Prostate gland (tissue), 2 donors: ENCODE measurements around the gene TMEM266. TPM values are rescaled to one million over a fixed set of nuclear protein-coding genes. Genes with fewer than 3 reads are reported as not detected.

Source experiments
- DNase-seq: peaks from one replicate; pipeline ENCODE4 v3.0.0-alpha.2; 2019; ENCODE audit warnings: low spot score
- H3K27ac ChIP-seq, 2 donors: fragments of 200-600 bp; sonication (generic); 2 replicates each; pipeline ENCODE4 v1.5.1; 2017 to 2019
- H3K27me3 ChIP-seq: fragments of 200-600 bp; sonication (generic); replicated peaks from 2 replicates; pipeline ENCODE4 v1.5.1; 2019; ENCODE audit not compliant: insufficient read depth
- H3K36me3 ChIP-seq, 2 donors: fragments of 200-600 bp; sonication (generic); 1 replicate in 1 of 2; 2 replicates in 1 of 2; pipeline versions ENCODE4 v1.5.1 to v1.8.1; 2017 to 2019
- H3K4me1 ChIP-seq: fragments of 200-600 bp; sonication (generic); replicated peaks from 2 replicates; pipeline ENCODE4 v1.5.1; 2019
- H3K4me3 ChIP-seq, 2 donors: fragments of 200-600 bp; sonication (generic); 2 replicates each; pipeline ENCODE4 v1.5.1; 2017 to 2019
- H3K9me3 ChIP-seq: fragments of 200-600 bp; sonication (generic); 2 replicates; pipeline ENCODE4 v1.5.1; 2017
- CTCF ChIP-seq, 4 experiments: fragments of 200-600 bp in 2 of 4; fragments of 450-650 bp in 2 of 4; sonication (generic) in 2 of 4; IDR thresholded peaks; 1 replicate in 3 of 4; 2 replicates in 1 of 4; pipeline ENCODE4 v1.5.1; 2016 to 2019; ENCODE audit warnings: antibody characterized with exemption in 4 of 4, mild to moderate bottlenecking in 2 of 4, moderate library complexity in 2 of 4
- POLR2A ChIP-seq: fragments of 450-650 bp; IDR thresholded peaks from one replicate; pipeline ENCODE4 v1.6.1; 2016; ENCODE audit warnings: antibody characterized with exemption, mild to moderate bottlenecking
- POLR2AphosphoS5 ChIP-seq: sonication (generic); formaldehyde crosslinking; IDR thresholded peaks from one replicate; pipeline ENCODE4 v1.6.1; 2017; ENCODE audit warnings: antibody characterized with exemption
- WGBS: methylation state at CpG from one replicate; pipeline ENCODE4 v1.1.5; 2018; 5-methylcytosine and 5-hydroxymethylcytosine counted together
- intact Hi-C: fragments of 100-400 bp; cut with DNase I; formaldehyde crosslinking; loops from one replicate; pipeline ENCODE4 v1.14.2; 2022
- total RNA-seq, 2 donors: library from RNA; depleted of rRNA; stranded (reverse); fragments of >200 nt; gene quantifications; one replicate each; pipeline ENCODE4 v1.1.0, GENCODE V29; 2016

Gene TMEM266
- total RNA-seq, 2 donors from 2014 or later: 5.9 to 6.0 TPM

- no peak overlapping the region for H3K27ac ChIP-seq
- no peaks in the 10 kb centered on the region for H3K27me3 ChIP-seq
- H3K4me1 ChIP-seq: no peaks in the 10 kb centered on the region
- intact Hi-C loops: no loop called here
- H3K36me3 ChIP-seq: no peaks in the 10 kb centered on the region
- no peak overlapping the region for H3K4me3 ChIP-seq
- WGBS: 86% methylated on average over 5 of the region's 5 CpGs
- no peaks in the 10 kb centered on the region for H3K9me3 ChIP-seq
- DNase-seq: no peak
- TF ChIP-seq CTCF (IDR thresholded peaks at IDR 0.05) (no peak), POLR2AphosphoS5 (no peak), POLR2A (no peak)
These were observed 1.9 kb downstream of the TMEM266 start for GRCh38 chr15:76061700-76062099.

GRCh38 chr15:76062286-76062685 lies 2.5 kb downstream of the TMEM266 start:
- Histone ChIP-seq H3K4me3 (no peak overlapping the region), H3K9me3 (no peaks in the 10 kb centered on the region), H3K36me3 (no peaks in the 10 kb centered on the region), H3K27me3 (no peaks in the 10 kb centered on the region), H3K4me1 (no peaks in the 10 kb centered on the region), H3K27ac (no peak overlapping the region)
- intact Hi-C loops: no loop called here
- DNase-seq: no peak
- 32% methylated on average over 3 of the region's 3 CpGs for WGBS
- no peak for TF ChIP-seq POLR2A
- TF ChIP-seq CTCF (IDR thresholded peaks at IDR 0.05): no peak
- no peak for TF ChIP-seq POLR2AphosphoS5

GRCh38 chr15:76064375-76064774 lies 4.6 kb downstream of the TMEM266 start:
- Histone ChIP-seq H3K36me3 (no peaks in the 10 kb centered on the region), H3K27ac (no peak overlapping the region), H3K4me3 (no peak overlapping the region), H3K27me3 (no peaks in the 10 kb centered on the region), H3K9me3 (no peaks in the 10 kb centered on the region), H3K4me1 (no peaks in the 10 kb centered on the region)
- intact Hi-C loops: no loop called here
- 46% methylated on average over 3 of the region's 3 CpGs for WGBS
- no peak for DNase-seq
- no peak for TF ChIP-seq CTCF (IDR thresholded peaks at IDR 0.05)
- no peak for TF ChIP-seq POLR2A
- no peak for TF ChIP-seq POLR2AphosphoS5

- no peak overlapping the region for H3K4me3 ChIP-seq
- no peaks in the 10 kb centered on the region for H3K4me1 ChIP-seq
- H3K27me3 ChIP-seq: no peaks in the 10 kb centered on the region
- WGBS: 74% methylated on average over 6 of the region's 6 CpGs
- no peak for DNase-seq
- TF ChIP-seq POLR2A (no peak), CTCF (IDR thresholded peaks at IDR 0.05) (no peak), POLR2AphosphoS5 (no peak)
- intact Hi-C loops: no loop called here
- H3K36me3 ChIP-seq: no peaks in the 10 kb centered on the region
- H3K9me3 ChIP-seq: no peaks in the 10 kb centered on the region
- no peak overlapping the region for H3K27ac ChIP-seq
These were observed 5.5 kb downstream of the TMEM266 start for GRCh38 chr15:76065245-76065644.

GRCh38 chr15:76065793-76066192 lies 6.0 kb downstream of the TMEM266 start:
- Histone ChIP-seq H3K9me3 (no peaks in the 10 kb centered on the region), H3K27ac (no peak overlapping the region), H3K36me3 (no peaks in the 10 kb centered on the region), H3K4me3 (no peak overlapping the region), H3K4me1 (no peaks in the 10 kb centered on the region), H3K27me3 (no peaks in the 10 kb centered on the region)
- no peak for DNase-seq
- 73% methylated on average over 5 of the region's 5 CpGs for WGBS
- TF ChIP-seq POLR2AphosphoS5 (no peak), POLR2A (no peak), CTCF (IDR thresholded peaks at IDR 0.05) (no peak)
- intact Hi-C loops: no loop called here
